Left lung (tissue), 10 donors: ENCODE data around the gene LARP4. TPM values are rescaled to one million over a fixed set of nuclear protein-coding genes. Genes with fewer than 3 reads are reported as not detected.
"Not testable (repeated sequence)": the region's sequence is repeated elsewhere in the genome, so short reads cannot be mapped to it uniquely, and the experiment has no call there.

Experiments
- ATAC-seq: fragments of 200-7000 bp; cut with Tn5 transposase; one replicate; pipeline ENCODE4 v1.9.1; 2020; ENCODE audit warnings: moderate library complexity
- DNase-seq, 4 donors: peaks; one replicate each; pipeline ENCODE4 v3.0.0-alpha.2; 2013 to 2020
- H3K27ac ChIP-seq, 2 donors: fragments of 200-600 bp; sonication (generic) in 1 of 2; one replicate each; pipeline versions ENCODE4 v1.5.0 to v1.8.0; 2020 to 2021
- H3K27me3 ChIP-seq, 2 donors: fragments of 200-600 bp; sonication (generic) in 1 of 2; one replicate each; pipeline versions ENCODE4 v1.5.0 to v1.8.0; 2020 to 2021
- H3K36me3 ChIP-seq, 2 donors: fragments of 200-600 bp; sonication (generic) in 1 of 2; one replicate each; pipeline versions ENCODE4 v1.5.0 to v1.8.0; 2020 to 2021
- H3K4me1 ChIP-seq, 2 donors: fragments of 200-600 bp; one replicate each; pipeline ENCODE4 v1.8.0; 2021
- H3K4me3 ChIP-seq, 2 donors: fragments of 200-600 bp; sonication (generic) in 1 of 2; one replicate each; pipeline versions ENCODE4 v1.5.0 to v1.8.0; 2020 to 2021; ENCODE audit warnings: mild to moderate bottlenecking in 1 of 2
- H3K9me3 ChIP-seq, 2 donors: fragments of 200-600 bp; sonication (generic) in 1 of 2; one replicate each; pipeline versions ENCODE4 v1.5.0 to v1.8.0; 2020 to 2021
- CTCF ChIP-seq, 2 donors: fragments of 200-600 bp; sonication (generic) in 1 of 2; IDR thresholded peaks; one replicate each; pipeline versions ENCODE4 v1.5.0 to v1.8.0; 2021; ENCODE audit warnings: antibody characterized with exemption in 2 of 2
- intact Hi-C, 2 donors: fragments of 100-400 bp; cut with DNase I; formaldehyde crosslinking; loops; one replicate each; pipeline versions ENCODE4 v1.11.2 to v1.14.2; 2022
- polyA plus RNA-seq, 6 donors: library from polyadenylated mRNA; unstranded; fragments of 120-200 nt; gene quantifications; one replicate each; pipeline ENCODE4 v1.2.1, GENCODE V29; 2013; ENCODE audit not compliant: insufficient read length in 6 of 6
- total RNA-seq, 2 donors: library from RNA; stranded (reverse); fragmentation: NEBNext Ultra II Directional; extraction: Animal tissue kit (Norgen Biotek cat#: 25700); gene quantifications; one replicate each; pipeline ENCODE4 v1.2.1, GENCODE V29; 2021
- donor health status: DM: no; HTN: yes; CAD: no.
- donor health status: DM: no; HTN: no; CAD: no.

Gene LARP4
- total and polyA plus RNA-seq, 8 donors = 27.5 to 65.4 (median 32.0) TPM

GRCh38 chr12:50425589-50426258 is 25.0 kb downstream of the LARP4 start:
- intact Hi-C loops = no loop called here
- DNase-seq = no peak
- no peaks in the 10 kb centered on the region for H3K9me3 ChIP-seq
- no peak for ATAC-seq
- H3K27me3 ChIP-seq = no peaks in the 10 kb centered on the region
- no peak overlapping the region for H3K4me3 ChIP-seq
- peaks cover 0 to 8% of the 10 kb centered on the region in 2 donors for H3K4me1 ChIP-seq
- no peak for TF ChIP-seq CTCF (IDR thresholded peaks at IDR 0.05)
- H3K27ac ChIP-seq = peak overlapping the region in 1 of 2 donors; percentile 59
- H3K36me3 ChIP-seq = peaks cover 0 to 31% of the 10 kb centered on the region in 2 donors

- ATAC-seq, H3K4me3 ChIP-seq, H3K27ac ChIP-seq, H3K27me3 ChIP-seq, H3K9me3 ChIP-seq, H3K4me1 ChIP-seq, DNase-seq, intact Hi-C loops: not testable (repeated sequence)
- peaks cover 0 to 86% of the 10 kb centered on the region in 2 donors for H3K36me3 ChIP-seq
Measured at GRCh38 chr12:50431656-50432055, 31.0 kb downstream of the LARP4 start.

GRCh38 chr12:50440288-50440687 is 39.6 kb downstream of the LARP4 start:
- DNase-seq (no peak), ATAC-seq (no peak)
- Histone ChIP-seq H3K4me3 (no peak overlapping the region), H3K36me3 (peaks cover 0 to 97% of the 10 kb centered on the region in 2 donors), H3K4me1 (no peaks in the 10 kb centered on the region), H3K27me3 (no peaks in the 10 kb centered on the region), H3K27ac (no peak overlapping the region), H3K9me3 (no peaks in the 10 kb centered on the region)
- TF ChIP-seq CTCF (IDR thresholded peaks at IDR 0.05) = no peak
- intact Hi-C loops = no loop called here

- TF ChIP-seq CTCF (IDR thresholded peaks at IDR 0.05) = no peak
- DNase-seq (no peak), ATAC-seq (no peak)
- no peak overlapping the region for H3K27ac ChIP-seq
- H3K4me3 ChIP-seq = no peak overlapping the region
- H3K4me1 ChIP-seq = no peaks in the 10 kb centered on the region
- H3K27me3 ChIP-seq = no peaks in the 10 kb centered on the region
- no peaks in the 10 kb centered on the region for H3K9me3 ChIP-seq
- intact Hi-C loops = no loop called here
- peaks cover 0 to 90% of the 10 kb centered on the region in 2 donors for H3K36me3 ChIP-seq
Measured at GRCh38 chr12:50441763-50442162, 41.1 kb downstream of the LARP4 start.

GRCh38 chr12:50442178-50442908 is 41.7 kb downstream of the LARP4 start:
- no peaks in the 10 kb centered on the region for H3K4me1 ChIP-seq
- no peaks in the 10 kb centered on the region for H3K27me3 ChIP-seq
- H3K36me3 ChIP-seq = peaks cover 0 to 90% of the 10 kb centered on the region in 2 donors
- DNase-seq = no peak
- H3K27ac ChIP-seq = no peak overlapping the region
- no peak for ATAC-seq
- TF ChIP-seq CTCF (IDR thresholded peaks at IDR 0.05) = no peak
- no peak overlapping the region for H3K4me3 ChIP-seq
- no peaks in the 10 kb centered on the region for H3K9me3 ChIP-seq
- intact Hi-C loops = no loop called here

- intact Hi-C loops = not testable (repeated sequence)
- H3K36me3 ChIP-seq = peaks cover 6 to 72% of the 10 kb centered on the region in 2 donors
Measured at GRCh38 chr12:50449671-50450070, 49.0 kb downstream of the LARP4 start.

More at GRCh38 chr12:50449671-50450070, 49.0 kb downstream of the LARP4 start:
- DNase-seq, H3K27ac ChIP-seq, H3K4me3 ChIP-seq, H3K9me3 ChIP-seq, ATAC-seq, H3K4me1 ChIP-seq, H3K27me3 ChIP-seq: not testable (repeated sequence)
